Fibroblast of lung (primary cell): ENCODE measurements around the gene ST6GALNAC1. TPM values are rescaled to one million over a fixed set of nuclear protein-coding genes. Genes with fewer than 3 reads are reported as not detected.

Source experiments
- DNase-seq, 2 donors: peaks; one replicate each; pipeline versions ENCODE4 v3.0.0 to v3.0.0-alpha.2; 2010; ENCODE audit warnings: low read depth in 2 of 2
- H2AFZ ChIP-seq: 2 replicates; pipeline ENCODE4 v1.5.1; 2012; ENCODE audit warnings: low read length, control low read depth, inconsistent platforms
- H3K27ac ChIP-seq: 2 replicates; pipeline ENCODE4 v1.5.1; 2011; ENCODE audit warnings: low read length, control low read depth; ENCODE audit not compliant: insufficient read depth
- H3K27me3 ChIP-seq: 2 replicates; pipeline ENCODE4 v1.5.1; 2011; ENCODE audit warnings: mild to moderate bottlenecking, low read length; ENCODE audit not compliant: control insufficient read depth, insufficient read depth
- H3K36me3 ChIP-seq: 2 replicates; pipeline ENCODE4 v1.5.1; 2011; ENCODE audit warnings: low read length; ENCODE audit not compliant: control insufficient read depth, insufficient read depth
- H3K4me1 ChIP-seq: 2 replicates; pipeline ENCODE4 v1.5.1; 2011; ENCODE audit warnings: low read length; ENCODE audit not compliant: control insufficient read depth, insufficient read depth; ENCODE audit errors: extremely low read depth
- H3K4me2 ChIP-seq: 2 replicates; pipeline ENCODE4 v1.5.1; 2011; ENCODE audit warnings: low read length, control low read depth; ENCODE audit not compliant: insufficient read depth; ENCODE audit errors: extremely low read depth
- H3K4me3 ChIP-seq, 4 experiments: fragments of 200-600 bp in 1 of 4; sonication (generic) in 1 of 4; replicated peaks in 1 of 4; 2 replicates each; pipeline ENCODE4 v1.5.1; 2011 to 2016; ENCODE audit warnings: low read length in 4 of 4, low read depth in 3 of 4, mild to moderate bottlenecking in 3 of 4, control low read depth in 2 of 4, inconsistent platforms in 1 of 4, mixed read lengths in 1 of 4; ENCODE audit not compliant: insufficient read depth in 1 of 4; ENCODE audit errors: control extremely low read depth in 1 of 4
- H3K79me2 ChIP-seq: 2 replicates; pipeline ENCODE4 v1.5.1; 2012; ENCODE audit warnings: mild to moderate bottlenecking, low read length, inconsistent platforms; ENCODE audit not compliant: control insufficient read depth, insufficient read depth
- H3K9ac ChIP-seq: 2 replicates; pipeline ENCODE4 v1.5.1; 2011; ENCODE audit warnings: mild to moderate bottlenecking, low read length, control low read depth; ENCODE audit not compliant: insufficient read depth
- H3K9me3 ChIP-seq: 2 replicates; pipeline ENCODE4 v1.5.1; 2012; ENCODE audit warnings: low read depth, low read length; ENCODE audit not compliant: control insufficient read depth, insufficient read depth
- H4K20me1 ChIP-seq: 2 replicates; pipeline ENCODE4 v1.5.1; 2011; ENCODE audit warnings: low read length; ENCODE audit not compliant: control insufficient read depth, insufficient read depth; ENCODE audit errors: extremely low read depth
- CTCF ChIP-seq, 2 donors: IDR thresholded peaks in 1 of 2; conservative IDR thresholded peaks in 1 of 2; 1 replicate in 1 of 2; 2 replicates in 1 of 2; pipeline ENCODE4 v1.5.1; 2011 to 2012; ENCODE audit warnings: low read length in 2 of 2, control low read depth in 1 of 2, inconsistent platforms in 1 of 2, low read depth in 1 of 2, mild to moderate bottlenecking in 1 of 2
- EZH2 ChIP-seq: IDR thresholded peaks from 2 replicates; pipeline ENCODE4 v1.5.1; 2012; ENCODE audit warnings: low read length, control low read depth, mild to moderate bottlenecking; ENCODE audit errors: missing control alignments
- polyA plus RNA-seq, 2 donors: library from polyadenylated mRNA; depleted of rRNA in 1 of 2; stranded (reverse) in 1 of 2; unstranded in 1 of 2; fragments of >200 nt; gene quantifications; 2 replicates each; pipeline ENCODE4 v1.2.1, GENCODE V29; 2011 to 2012; ENCODE audit warnings: missing spikeins in 1 of 2
- total RNA-seq: library from RNA; depleted of rRNA; stranded (reverse); fragments of >200 nt; gene quantifications from 2 replicates; pipeline ENCODE4 v1.2.1, GENCODE V29; 2014

The ST6GALNAC1 gene
- total and polyA plus RNA-seq, 2 donors (not counting 1 experiment from before 2014, with no cell fraction given) = not detected

- Histone ChIP-seq H4K20me1 (no peaks in the 10 kb centered on the region), H3K79me2 (no peaks in the 10 kb centered on the region), H3K36me3 (no peaks in the 10 kb centered on the region), H3K4me1 (no peaks in the 10 kb centered on the region), H3K9ac (no peak overlapping the region), H3K9me3 (no peaks in the 10 kb centered on the region), H3K4me2 (no peak overlapping the region), H3K4me3 (no peak overlapping the region), H3K27me3 (peaks cover 16% of the 10 kb centered on the region), H3K27ac (no peak overlapping the region), H2AFZ (no peak overlapping the region)
- peak in 1 of 2 donors; percentile 17 for DNase-seq
- TF ChIP-seq EZH2 (no peak), CTCF (conservative IDR thresholded peaks at IDR 0.05 in 1 of 2, IDR thresholded peaks at IDR 0.05 in 1 of 2; ENCODE audit: low read depth in 1 of 2, low read length in 2 of 2) (no peak)
Observed at GRCh38 chr17:76654408-76654807, 10.9 kb upstream of the ST6GALNAC1 start.

GRCh38 chr17:76650504-76650903 lies 6.9 kb upstream of the ST6GALNAC1 start:
- H3K4me3 ChIP-seq = no peak overlapping the region
- no peak overlapping the region for H3K27ac ChIP-seq
- H3K36me3 ChIP-seq = no peaks in the 10 kb centered on the region
- no peaks in the 10 kb centered on the region for H4K20me1 ChIP-seq
- DNase-seq = no peak
- H2AFZ ChIP-seq = no peak overlapping the region
- H3K9ac ChIP-seq = no peak overlapping the region
- H3K27me3 ChIP-seq = peaks cover 7% of the 10 kb centered on the region
- no peaks in the 10 kb centered on the region for H3K4me1 ChIP-seq
- no peaks in the 10 kb centered on the region for H3K79me2 ChIP-seq
- H3K9me3 ChIP-seq = no peaks in the 10 kb centered on the region
- H3K4me2 ChIP-seq = no peak overlapping the region
- TF ChIP-seq CTCF (conservative IDR thresholded peaks at IDR 0.05 in 1 of 2, IDR thresholded peaks at IDR 0.05 in 1 of 2; ENCODE audit: low read depth in 1 of 2, low read length in 2 of 2) (no peak), EZH2 (no peak)

- Histone ChIP-seq H3K9ac (no peak overlapping the region), H3K79me2 (no peaks in the 10 kb centered on the region), H3K4me2 (no peak overlapping the region), H3K4me3 (no peak overlapping the region), H3K27ac (no peak overlapping the region), H3K27me3 (peaks cover 12% of the 10 kb centered on the region), H2AFZ (no peak overlapping the region), H3K36me3 (no peaks in the 10 kb centered on the region), H4K20me1 (no peaks in the 10 kb centered on the region), H3K4me1 (no peaks in the 10 kb centered on the region), H3K9me3 (no peaks in the 10 kb centered on the region)
- DNase-seq = no peak
- TF ChIP-seq EZH2 (no peak), CTCF (conservative IDR thresholded peaks at IDR 0.05 in 1 of 2, IDR thresholded peaks at IDR 0.05 in 1 of 2; ENCODE audit: low read depth in 1 of 2, low read length in 2 of 2) (no peak)
Observed at GRCh38 chr17:76646712-76647111, 3.2 kb upstream of the ST6GALNAC1 start.
